Ascending aorta (tissue), 2 donors: ENCODE measurements around the gene AMER2. TPM values are rescaled to one million over a fixed set of nuclear protein-coding genes. Genes with fewer than 3 reads are reported as not detected.
A peak's percentile ranks its signal among the peaks of the same experiment; 100 is the strongest.

Experiments
- DNase-seq, 2 donors: peaks; one replicate each; pipeline ENCODE4 v3.0.0-alpha.2; 2019; ENCODE audit warnings: low spot score in 2 of 2
- H3K27ac ChIP-seq, 2 donors: fragments of 200-600 bp; sonication (generic); one replicate each; pipeline ENCODE4 v1.5.1; 2016 to 2017; ENCODE audit warnings: mild to moderate bottlenecking in 1 of 2
- H3K27me3 ChIP-seq: fragments of 200-600 bp; sonication (generic); one replicate; pipeline ENCODE4 v1.5.1; 2017
- H3K36me3 ChIP-seq, 2 donors: fragments of 200-600 bp; sonication (generic); one replicate each; pipeline ENCODE4 v1.5.1; 2016
- H3K4me1 ChIP-seq, 2 donors: fragments of 200-600 bp; sonication (generic); one replicate each; pipeline ENCODE4 v1.5.1; 2016 to 2017; ENCODE audit warnings: mild to moderate bottlenecking in 1 of 2
- H3K4me3 ChIP-seq, 2 donors: fragments of 200-600 bp; sonication (generic); one replicate each; pipeline ENCODE4 v1.5.1; 2016 to 2017; ENCODE audit warnings: mild to moderate bottlenecking in 1 of 2
- H3K9me3 ChIP-seq, 2 donors: fragments of 200-600 bp; sonication (generic); one replicate each; pipeline ENCODE4 v1.5.1; 2016
- CTCF ChIP-seq, 3 experiments: fragments of 200-600 bp in 2 of 3; fragments of 450-650 bp in 1 of 3; sonication (generic) in 2 of 3; IDR thresholded peaks; one replicate each; pipeline ENCODE4 v1.5.1; 2016 to 2019; ENCODE audit warnings: antibody characterized with exemption in 3 of 3, mild to moderate bottlenecking in 1 of 3, moderate library complexity in 1 of 3
- intact Hi-C: fragments of 100-400 bp; cut with DNase I; formaldehyde crosslinking; loops from one replicate; pipeline ENCODE4 v1.15.1; 2023
- total RNA-seq: library from RNA; depleted of rRNA; stranded (reverse); fragments of >200 nt; gene quantifications from one replicate; pipeline ENCODE4 v1.1.0, GENCODE V29; 2016

AMER2 gene
- total RNA-seq, 1 donor from 2014 or later = not detected

GRCh38 chr13:25213715-25214114, 41.6 kb upstream of the AMER2 start:
- DNase-seq = peak in 1 of 2 donors; percentile 57
- no peak overlapping the region for H3K27ac ChIP-seq
- H3K9me3 ChIP-seq = no peaks in the 10 kb centered on the region
- H3K4me3 ChIP-seq = no peak overlapping the region
- TF ChIP-seq CTCF (IDR thresholded peaks at IDR 0.05) = no peak
- H3K36me3 ChIP-seq = no peaks in the 10 kb centered on the region
- intact Hi-C loops = no loop called here
- no peaks in the 10 kb centered on the region for H3K27me3 ChIP-seq
- H3K4me1 ChIP-seq = no peaks in the 10 kb centered on the region

- no peak overlapping the region for H3K27ac ChIP-seq
- H3K36me3 ChIP-seq = no peaks in the 10 kb centered on the region
- H3K27me3 ChIP-seq = no peaks in the 10 kb centered on the region
- intact Hi-C loops = no loop called here
- H3K9me3 ChIP-seq = no peaks in the 10 kb centered on the region
- no peak for TF ChIP-seq CTCF (IDR thresholded peaks at IDR 0.05)
- no peak overlapping the region for H3K4me3 ChIP-seq
- DNase-seq = peak in 1 of 2 donors; percentile 38
- H3K4me1 ChIP-seq = no peaks in the 10 kb centered on the region
These were observed 38.9 kb upstream of the AMER2 start for GRCh38 chr13:25210842-25211569.

DNA sequence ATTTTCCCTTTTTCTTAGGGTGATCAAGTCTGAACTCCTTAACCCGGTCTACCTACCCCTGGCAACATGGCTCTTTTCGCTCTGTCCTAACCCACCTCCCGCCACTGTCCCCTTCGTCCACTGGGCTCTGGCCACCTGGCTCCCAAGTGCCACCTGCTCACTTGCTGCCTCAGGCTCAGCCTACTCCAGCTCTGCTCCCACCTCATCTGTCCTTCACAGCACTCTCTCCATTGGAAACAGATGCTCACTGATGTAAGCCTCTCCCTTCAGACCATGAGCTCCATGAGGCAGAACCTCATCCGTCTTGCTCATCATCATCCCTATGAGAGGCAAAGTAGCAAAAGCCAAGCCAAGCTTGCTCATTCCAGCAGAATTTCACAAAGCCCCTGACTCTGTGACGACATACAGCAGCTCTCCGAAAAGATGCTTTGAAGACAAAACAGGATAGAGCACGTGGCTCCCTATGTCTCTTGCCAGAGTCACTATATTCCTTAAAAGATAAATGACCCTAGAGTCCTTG, 35.3 kb upstream of the AMER2 start:
- TF ChIP-seq CTCF (IDR thresholded peaks at IDR 0.05) = no peak
- no peak overlapping the region for H3K4me3 ChIP-seq
- DNase-seq = no peak

DNA sequence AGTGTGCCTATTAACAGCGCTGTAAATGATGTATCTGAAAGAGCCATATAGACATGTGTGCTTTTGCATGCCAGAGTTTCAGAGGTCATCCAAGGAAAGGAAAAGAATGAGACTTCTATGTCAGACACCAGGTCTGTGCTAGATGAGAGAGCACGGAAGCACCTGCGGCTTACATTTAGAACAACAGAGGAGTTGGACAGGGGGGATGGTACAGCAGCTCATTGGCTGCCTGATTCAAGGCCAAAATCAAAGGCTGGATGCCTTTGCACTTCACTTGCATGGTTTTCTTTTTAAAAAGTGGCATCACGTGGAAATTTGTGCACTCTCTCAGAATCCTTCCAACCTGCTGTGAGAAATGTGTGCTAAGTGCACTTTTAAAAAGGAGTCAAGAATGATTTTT, 32.8 kb upstream of the AMER2 start:
- intact Hi-C loops = no loop called here
- no peaks in the 10 kb centered on the region for H3K9me3 ChIP-seq
- no peaks in the 10 kb centered on the region for H3K27me3 ChIP-seq
- TF ChIP-seq CTCF (IDR thresholded peaks at IDR 0.05) = no peak
- no peak for DNase-seq
- H3K27ac ChIP-seq = no peak overlapping the region
- no peak overlapping the region for H3K4me3 ChIP-seq
- H3K36me3 ChIP-seq = no peaks in the 10 kb centered on the region
- H3K4me1 ChIP-seq = no peaks in the 10 kb centered on the region

More for the DNA sequence above, 35.3 kb upstream of the AMER2 start:
- H3K36me3 ChIP-seq = no peaks in the 10 kb centered on the region
- H3K9me3 ChIP-seq = no peaks in the 10 kb centered on the region
- H3K27me3 ChIP-seq = no peaks in the 10 kb centered on the region
- intact Hi-C loops = no loop called here
- H3K27ac ChIP-seq = no peak overlapping the region
- no peaks in the 10 kb centered on the region for H3K4me1 ChIP-seq

DNA sequence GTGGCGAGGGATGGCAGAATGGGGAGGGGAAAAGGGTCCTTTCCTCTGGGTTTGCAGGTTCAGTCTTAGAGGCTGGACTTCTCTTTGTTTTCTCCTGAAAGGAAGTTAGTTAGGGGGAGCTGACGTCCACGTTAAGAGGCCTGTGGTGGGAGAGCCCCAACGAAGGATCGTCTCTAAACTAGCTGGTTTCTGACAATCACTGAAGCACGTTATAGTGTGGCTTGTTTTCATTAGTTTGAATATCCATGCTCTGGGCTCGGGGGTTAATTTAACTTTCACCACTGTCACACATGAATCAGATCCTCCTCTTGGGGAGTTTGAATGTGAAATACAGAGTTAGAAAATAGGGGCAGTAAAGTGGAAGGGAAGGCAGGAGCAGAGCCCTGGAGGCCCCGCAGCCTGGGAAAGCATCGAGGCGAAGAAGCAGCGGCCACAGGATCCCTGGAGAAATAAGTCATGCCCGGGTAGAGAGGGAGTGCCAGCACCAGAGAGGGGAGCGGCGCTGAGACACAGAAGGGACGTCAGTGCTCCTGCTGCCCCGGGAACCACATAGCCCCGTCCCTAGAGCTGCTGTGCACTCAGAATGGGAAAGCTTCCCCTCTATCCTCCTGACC, 31.1 kb upstream of the AMER2 start:
- intact Hi-C loops = no loop called here
- no peak for TF ChIP-seq CTCF (IDR thresholded peaks at IDR 0.05)
- no peak overlapping the region for H3K4me3 ChIP-seq
- peak in 1 of 2 donors; percentile 48 for DNase-seq
- no peaks in the 10 kb centered on the region for H3K27me3 ChIP-seq
- no peak overlapping the region for H3K27ac ChIP-seq
- no peaks in the 10 kb centered on the region for H3K36me3 ChIP-seq
- H3K4me1 ChIP-seq = no peaks in the 10 kb centered on the region
- H3K9me3 ChIP-seq = no peaks in the 10 kb centered on the region
